ENCODE measurements around the gene UBXN2A.

Gene UBXN2A

DNA sequence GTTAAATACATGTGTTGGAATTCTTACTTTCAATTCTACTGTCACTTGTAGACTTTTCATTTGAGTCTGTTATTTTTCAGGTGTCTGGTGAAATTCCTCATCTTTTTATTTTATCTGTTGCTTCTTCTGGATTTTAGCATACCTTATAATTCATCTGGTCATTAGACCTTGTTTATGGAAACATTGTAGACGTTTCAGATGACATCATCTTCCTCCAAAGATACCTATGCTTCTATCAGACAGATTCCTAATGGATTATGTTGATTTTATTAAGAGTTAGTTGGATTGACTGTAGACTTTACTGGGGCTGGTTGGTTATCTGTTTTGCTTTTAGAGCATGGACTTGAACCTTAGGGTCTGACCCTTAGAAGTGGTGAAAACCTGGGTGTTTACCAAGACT is 54.3 kb downstream of the UBXN2A start:
- TF ChIP-seq, protein P1, sequence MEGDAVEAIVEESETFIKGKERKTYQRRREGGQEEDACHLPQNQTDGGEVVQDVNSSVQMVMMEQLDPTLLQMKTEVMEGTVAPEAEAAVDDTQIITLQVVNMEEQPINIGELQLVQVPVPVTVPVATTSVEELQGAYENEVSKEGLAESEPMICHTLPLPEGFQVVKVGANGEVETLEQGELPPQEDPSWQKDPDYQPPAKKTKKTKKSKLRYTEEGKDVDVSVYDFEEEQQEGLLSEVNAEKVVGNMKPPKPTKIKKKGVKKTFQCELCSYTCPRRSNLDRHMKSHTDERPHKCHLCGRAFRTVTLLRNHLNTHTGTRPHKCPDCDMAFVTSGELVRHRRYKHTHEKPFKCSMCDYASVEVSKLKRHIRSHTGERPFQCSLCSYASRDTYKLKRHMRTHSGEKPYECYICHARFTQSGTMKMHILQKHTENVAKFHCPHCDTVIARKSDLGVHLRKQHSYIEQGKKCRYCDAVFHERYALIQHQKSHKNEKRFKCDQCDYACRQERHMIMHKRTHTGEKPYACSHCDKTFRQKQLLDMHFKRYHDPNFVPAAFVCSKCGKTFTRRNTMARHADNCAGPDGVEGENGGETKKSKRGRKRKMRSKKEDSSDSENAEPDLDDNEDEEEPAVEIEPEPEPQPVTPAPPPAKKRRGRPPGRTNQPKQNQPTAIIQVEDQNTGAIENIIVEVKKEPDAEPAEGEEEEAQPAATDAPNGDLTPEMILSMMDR (IDR thresholded peaks at IDR 0.05; ENCODE audit: low read depth, low read length), result no peak
- H3K4me3 ChIP-seq (replicated peaks in 1 of 2; ENCODE audit: low read depth in 2 of 2, low read length in 2 of 2), result no peak overlapping the region
- no peak for DNase-seq (ENCODE audit: low read depth in 2 of 2)

DNA sequence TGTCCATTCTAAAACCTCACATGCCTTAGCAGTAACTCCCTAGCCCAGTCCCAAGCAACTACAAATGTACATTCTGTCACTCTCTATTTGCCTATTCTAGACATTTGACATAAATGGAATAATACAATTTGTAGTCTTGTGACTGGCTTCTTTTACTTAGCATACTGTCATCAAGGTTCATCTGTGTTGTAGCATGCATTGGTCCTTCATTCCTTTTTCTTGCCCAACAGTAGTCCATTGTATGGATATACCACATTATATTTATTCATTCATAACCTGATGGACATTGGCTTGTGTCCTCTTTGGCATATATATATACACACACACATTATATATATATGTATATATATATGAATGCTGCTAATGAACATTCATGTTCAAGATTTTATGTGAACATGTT is 67.4 kb downstream of the UBXN2A start:
- TF ChIP-seq, protein P1 (IDR thresholded peaks at IDR 0.05; ENCODE audit: low read depth, low read length), result no peak
- H3K4me3 ChIP-seq (replicated peaks in 1 of 2; ENCODE audit: low read depth in 2 of 2, low read length in 2 of 2), result no peak overlapping the region
- DNase-seq (ENCODE audit: low read depth in 2 of 2), result no peak

DNA sequence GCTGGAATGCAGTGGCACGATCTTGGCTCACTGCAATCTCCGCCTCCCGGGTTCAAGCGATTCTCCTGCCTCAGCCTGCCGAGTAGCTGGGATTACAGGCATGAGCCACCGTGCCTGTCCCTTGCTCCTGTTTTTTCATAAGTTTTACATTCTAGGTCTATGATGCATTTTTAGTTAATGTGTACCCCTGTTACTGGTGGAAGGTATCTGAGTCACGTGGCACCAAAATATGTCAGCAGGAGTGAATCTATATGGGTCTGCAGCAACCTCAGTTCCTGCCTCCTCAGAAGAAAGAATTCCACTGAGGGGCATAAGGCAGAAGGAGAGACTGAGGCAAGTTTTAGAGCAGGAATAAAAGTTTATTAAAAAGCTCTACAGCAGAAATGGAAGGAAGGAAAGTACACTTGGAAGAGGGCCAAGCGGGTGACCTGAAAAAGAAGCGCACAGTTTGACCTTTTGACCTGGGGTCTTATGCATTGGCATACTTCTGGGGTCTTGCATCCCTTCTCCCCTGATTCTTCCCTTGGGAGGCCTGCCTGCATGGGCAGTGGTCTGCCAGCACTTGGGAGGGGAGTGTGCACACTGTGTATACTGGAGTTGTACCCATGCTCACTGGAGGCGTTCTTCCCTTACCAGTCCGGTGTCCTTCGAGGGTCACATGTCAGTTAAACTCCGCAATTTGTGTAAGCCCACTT is 68.6 kb downstream of the UBXN2A start:
- TF ChIP-seq, protein P1 (IDR thresholded peaks at IDR 0.05; ENCODE audit: low read depth, low read length), result no peak
- no peak for DNase-seq (ENCODE audit: low read depth in 2 of 2)
- H3K4me3 ChIP-seq (replicated peaks in 1 of 2; ENCODE audit: low read depth in 2 of 2, low read length in 2 of 2), result no peak overlapping the region

DNA sequence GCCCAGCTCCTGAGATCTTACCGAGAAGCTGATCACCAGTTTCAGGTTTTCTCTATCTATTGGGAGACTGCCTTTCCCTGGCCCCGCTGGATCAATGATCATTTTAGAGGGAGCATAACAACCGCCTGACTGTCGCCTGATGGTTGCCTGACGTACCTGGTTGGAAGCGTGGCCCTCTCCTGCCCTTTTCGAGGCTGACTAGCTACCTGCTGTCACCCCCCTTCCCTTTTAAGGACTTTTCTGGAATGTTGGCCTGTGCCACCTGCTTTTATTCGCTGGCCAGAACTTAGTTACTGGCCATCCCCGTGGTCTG is 69.1 kb downstream of the UBXN2A start:
- TF ChIP-seq, protein P1 (IDR thresholded peaks at IDR 0.05; ENCODE audit: low read depth, low read length), result no peak
- peak overlapping the region in 1 of 2 donors; percentile 53 for H3K4me3 ChIP-seq (replicated peaks in 1 of 2; ENCODE audit: low read depth in 2 of 2, low read length in 2 of 2)
- no peak for DNase-seq (ENCODE audit: low read depth in 2 of 2)

- H3K4me3 ChIP-seq (replicated peaks in 1 of 2; ENCODE audit: low read depth in 2 of 2, low read length in 2 of 2), result peak within 1 kb of the TSS; percentile 43 to 53
- DNase-seq (ENCODE audit: low read depth in 2 of 2), result peak in 1 of 2 donors; percentile 16
- TF ChIP-seq, protein P1 (IDR thresholded peaks at IDR 0.05; ENCODE audit: low read depth, low read length), result no peak
Observed at GRCh38 chr2:24009680-24010476, 69.6 kb downstream of the UBXN2A start, which contains the start of gene MFSD2B. Gene MFSD2B, plus strand, starts transcription at chr2:24010085. Its CDS starts 12 bp downstream, at chr2:24010097.

GRCh38 chr2:24010477-24011249 is 70.4 kb downstream of the UBXN2A start:
- peak overlapping the region in 1 of 2 donors; percentile 53 for H3K4me3 ChIP-seq (replicated peaks in 1 of 2; ENCODE audit: low read depth in 2 of 2, low read length in 2 of 2)
- TF ChIP-seq, protein P1 (IDR thresholded peaks at IDR 0.05; ENCODE audit: low read depth, low read length), result no peak
- no peak for DNase-seq (ENCODE audit: low read depth in 2 of 2)

Data from cardiac fibroblast (primary cell).